GM19238 (cell line): ENCODE measurements around the gene NCF4.

ENCODE experiments used
- DNase-seq: peaks from one replicate; pipeline ENCODE4 v3.0.0; 2011; ENCODE audit warnings: low spot score; ENCODE audit not compliant: insufficient read length

The NCF4 gene

DNA sequence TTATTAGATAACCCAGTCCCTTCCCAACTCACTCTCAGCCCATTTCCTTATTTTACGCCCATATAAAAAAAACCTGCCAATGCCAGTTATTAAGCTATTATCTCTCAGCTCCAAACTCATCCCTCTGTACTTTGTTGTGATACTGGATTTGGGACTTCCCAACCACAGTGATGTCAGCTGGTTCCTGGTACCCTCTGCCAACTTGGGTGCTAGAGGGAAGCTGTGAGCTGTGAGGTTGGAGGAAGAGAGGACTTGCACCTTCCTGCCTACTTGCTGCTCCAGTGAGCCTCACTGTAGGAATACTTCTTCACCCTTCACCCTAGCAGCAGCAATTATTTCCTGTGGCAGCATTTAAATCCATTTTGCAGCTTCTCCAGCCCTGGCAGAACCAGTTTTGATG lies 33.5 kb downstream of the NCF4 start:
- no peak for DNase-seq

DNA sequence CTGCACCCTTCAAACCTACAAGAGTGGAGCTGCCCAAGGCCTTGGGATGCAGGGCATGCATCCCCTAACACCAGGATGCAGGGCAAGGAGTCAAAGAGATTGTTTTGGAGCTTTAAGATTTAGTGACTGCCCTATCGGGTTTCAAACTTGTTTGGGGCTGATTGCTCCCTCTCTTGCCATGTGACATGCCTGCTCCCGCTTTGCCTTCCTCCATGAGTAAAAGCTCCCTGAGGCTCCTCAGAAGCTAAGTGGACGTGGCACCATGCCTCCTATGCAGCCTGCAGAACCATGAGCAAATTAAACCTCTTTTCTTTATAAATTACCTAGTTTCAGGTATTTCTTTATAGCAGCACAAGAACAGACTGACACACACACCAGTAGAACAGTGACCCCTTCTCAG lies 36.8 kb downstream of the NCF4 start:
- DNase-seq: no peak

DNA sequence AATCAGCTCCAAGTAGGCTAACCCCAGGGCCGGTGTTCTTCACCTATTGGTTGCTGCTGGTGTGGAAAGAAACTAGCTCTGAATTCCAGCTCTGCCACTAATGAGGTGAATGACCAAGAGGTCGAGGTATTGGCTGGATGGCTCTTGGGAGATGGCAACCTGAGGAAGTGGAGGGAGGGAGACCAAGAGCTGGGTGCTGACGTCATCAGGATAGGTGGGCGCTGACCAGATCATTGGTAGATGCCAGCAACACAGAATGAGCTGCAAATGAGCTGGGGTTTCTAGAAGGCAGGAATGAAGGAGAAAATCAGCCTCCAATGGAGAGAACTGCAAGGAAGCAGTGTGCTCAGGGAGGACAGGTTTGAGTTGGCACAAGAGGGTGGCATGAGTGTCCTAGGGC lies 37.9 kb downstream of the NCF4 start:
- DNase-seq: no peak

DNA sequence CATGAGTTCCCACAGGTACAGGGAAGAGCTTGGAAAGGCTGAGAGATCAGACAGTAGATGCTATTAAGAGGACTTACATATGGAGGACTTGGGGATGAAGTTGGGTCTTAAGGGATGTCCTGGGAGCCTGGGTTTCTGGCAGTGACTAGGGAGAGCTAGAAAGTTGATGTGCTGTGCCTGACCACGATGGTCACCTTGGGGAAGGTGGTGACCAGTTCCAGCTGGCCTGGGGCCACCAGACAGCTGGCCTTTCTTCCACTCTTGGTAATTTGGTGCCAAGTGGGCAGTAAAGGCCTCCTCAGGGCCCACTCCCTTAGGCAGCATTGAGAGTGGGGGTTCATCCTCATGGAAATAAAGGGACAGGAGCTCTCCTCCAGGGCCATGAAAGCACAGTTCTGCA lies 38.7 kb downstream of the NCF4 start:
- no peak for DNase-seq

DNA sequence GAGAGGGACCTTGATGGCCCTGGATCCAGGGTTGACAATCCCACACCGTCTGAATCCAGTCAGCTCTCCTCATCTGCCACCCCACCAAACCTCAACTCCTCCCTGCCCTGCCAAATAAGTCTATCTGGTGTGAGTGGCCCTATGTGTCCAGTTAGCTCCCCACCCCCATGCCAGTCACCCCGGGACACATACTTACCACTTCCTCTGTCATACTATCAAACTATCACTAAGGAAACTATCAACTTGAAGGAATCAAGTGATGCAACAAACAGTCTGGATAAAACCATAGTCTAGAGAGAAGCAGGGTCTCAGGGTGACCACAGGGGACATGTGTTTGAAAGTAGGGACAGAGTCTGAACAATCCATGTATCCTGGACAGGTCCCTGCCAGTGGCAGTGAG lies 39.4 kb downstream of the NCF4 start:
- no peak for DNase-seq

DNA sequence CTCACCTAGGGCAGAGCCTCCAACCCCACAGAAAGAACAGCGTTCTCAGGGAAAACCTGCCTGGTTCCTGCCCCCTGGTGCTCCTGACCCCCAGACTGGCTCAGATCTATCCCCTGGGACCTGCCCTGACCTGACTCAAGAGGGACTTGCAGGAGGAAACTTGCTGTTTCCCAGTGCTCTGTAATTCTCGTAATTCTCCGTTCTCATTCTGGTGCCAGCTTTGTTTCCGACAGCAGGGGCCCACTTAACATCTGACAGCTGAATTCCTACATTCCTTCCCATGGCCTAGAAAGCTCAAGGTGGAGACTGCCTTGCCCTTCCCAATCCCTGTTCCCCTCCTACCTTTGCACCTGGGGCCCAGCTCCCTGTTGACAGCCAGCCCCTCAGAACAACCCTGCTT lies 40.1 kb downstream of the NCF4 start:
- no peak for DNase-seq

DNA sequence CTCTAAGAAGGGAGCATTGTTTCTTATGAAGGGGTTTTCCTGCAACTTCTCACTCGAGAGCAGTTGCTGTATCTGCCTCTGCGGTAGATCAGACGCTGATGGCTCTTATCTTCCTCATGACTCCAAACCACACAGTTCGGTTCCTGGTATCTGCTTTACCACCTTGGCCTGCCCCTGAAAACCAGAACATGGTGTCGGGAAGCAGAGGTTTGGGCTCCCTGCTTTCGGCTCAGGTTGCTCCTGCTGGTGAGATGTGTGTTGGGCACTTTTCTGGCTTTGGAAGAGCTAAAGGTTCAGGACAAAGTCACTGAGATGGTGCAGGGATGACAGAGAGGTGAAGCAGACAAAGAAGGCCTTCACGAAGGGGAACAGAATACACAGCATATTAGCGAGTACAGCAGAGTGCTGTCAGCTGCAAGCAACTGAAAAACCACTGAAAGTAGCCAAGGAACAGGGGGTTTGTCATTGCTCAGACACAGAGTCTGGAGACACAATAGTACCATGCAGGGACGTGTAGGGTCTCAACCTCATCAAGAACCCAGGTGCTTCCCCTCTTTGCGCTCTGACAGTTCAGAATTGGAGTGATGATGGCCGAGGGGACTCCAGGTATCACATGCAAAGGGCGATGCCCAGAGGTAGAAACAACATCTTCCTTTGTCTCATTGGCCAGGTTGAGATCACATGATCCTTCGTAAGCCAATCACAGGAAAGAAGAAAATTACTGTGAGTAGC lies 40.8 kb downstream of the NCF4 start:
- DNase-seq: peak; percentile 38

DNA sequence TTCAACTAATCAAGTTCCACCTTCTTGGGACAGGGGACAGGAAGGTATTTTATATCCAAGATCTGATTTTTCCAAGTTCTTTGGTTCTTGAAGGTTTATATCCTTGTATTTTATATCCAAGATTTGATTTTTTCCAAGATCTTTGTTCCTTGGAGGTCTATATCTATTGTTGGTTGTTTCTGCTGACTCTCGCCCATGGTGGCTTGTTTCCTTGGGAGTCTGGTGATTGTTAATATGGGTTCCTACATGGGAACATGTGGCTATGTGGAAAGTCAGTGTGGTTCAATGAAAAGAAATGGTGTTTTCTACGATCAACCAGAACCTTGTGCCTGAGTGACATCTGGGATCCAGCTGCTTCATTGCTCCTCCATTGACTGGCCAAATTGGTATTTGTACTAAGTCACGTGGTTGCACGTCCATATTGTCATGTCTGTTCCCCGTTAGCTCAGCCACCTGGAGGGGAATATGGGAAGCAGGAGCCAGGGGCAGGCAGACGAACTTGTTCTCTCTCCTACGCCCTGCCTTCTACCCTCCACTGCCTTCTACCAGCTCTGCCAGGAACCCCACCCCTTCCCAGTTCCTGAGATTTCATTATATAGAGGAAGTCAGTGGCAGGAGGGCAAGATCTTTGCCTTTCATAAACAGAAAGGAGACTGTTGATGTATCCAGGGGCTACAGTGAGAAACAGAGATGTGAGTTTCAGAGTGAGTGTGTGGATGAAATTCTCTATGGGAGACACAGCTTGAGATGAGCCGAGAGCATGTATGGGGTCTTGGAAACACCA lies 41.5 kb downstream of the NCF4 start:
- DNase-seq: no peak

DNA sequence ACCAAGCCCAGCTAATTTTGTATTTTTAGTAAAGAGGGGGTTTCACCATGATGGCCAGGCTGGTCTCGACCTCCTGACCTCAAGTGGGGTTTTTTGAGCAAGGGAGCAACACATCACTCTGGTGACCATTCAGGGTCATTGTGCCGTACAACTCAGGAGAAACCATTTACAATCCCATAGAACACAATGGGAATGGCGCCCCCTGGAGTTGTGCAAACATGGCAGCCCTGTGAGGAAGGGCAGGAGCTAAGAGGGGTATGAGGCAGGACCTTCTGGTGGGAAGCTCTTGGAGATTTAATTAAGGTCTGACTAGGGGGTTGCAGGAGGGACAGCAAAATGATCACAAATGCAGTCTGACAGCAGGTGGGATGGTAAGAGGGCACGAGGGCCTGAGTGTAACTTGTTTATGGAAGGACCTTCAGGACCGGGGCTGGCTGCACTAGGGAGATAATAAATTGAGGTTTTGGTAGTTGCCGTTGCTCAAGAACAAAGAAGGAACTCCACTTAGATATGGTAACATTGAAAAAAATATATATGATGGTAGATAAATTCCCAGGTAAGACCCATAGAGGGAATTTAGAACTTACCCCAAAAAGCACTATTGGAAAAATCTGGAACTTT lies 43.6 kb downstream of the NCF4 start:
- no peak for DNase-seq

DNA sequence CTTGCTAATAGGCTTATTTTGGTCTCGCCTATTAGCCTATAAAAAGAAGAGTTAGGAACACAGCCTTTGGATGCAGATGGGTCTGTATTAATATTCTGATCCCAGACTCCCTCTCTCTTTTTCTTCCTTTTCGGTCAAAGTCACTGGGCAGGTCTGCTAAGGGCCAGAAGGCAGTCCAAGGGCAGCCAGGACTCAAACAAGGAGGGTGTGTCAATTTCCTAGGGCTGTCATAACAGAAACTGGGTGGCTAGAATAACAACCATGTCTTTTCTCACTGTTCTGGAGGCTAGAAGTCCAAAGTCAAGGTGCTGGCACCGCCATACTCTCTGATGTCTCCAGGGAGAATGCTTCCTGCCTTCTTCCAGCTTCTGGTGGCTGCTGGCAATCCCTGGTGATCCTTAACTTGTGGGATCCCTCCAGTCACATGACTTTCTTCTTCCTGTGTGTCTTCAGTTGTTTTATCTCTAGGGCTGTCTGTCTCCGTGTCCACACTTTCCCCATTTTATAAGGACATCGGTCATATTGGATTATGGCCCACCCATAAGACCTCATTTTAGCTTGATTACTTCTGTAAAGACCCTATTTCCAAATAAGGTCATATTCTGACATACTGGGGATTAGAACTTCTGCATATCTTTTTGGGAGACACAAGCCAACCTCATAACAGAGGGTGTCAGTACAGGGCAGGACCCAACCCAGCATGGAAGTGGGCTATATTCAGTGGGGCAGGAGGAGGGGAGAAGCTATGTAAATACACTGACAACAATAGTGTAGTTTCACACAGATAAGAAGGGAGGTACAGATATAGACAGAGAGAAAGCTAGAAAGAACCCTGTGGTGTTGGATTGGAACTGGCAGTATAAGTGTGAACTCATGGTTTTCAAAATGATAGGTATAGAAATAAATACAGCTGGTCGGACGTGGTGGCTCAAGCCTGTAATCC lies 46.7 kb downstream of the NCF4 start:
- DNase-seq: no peak

DNA sequence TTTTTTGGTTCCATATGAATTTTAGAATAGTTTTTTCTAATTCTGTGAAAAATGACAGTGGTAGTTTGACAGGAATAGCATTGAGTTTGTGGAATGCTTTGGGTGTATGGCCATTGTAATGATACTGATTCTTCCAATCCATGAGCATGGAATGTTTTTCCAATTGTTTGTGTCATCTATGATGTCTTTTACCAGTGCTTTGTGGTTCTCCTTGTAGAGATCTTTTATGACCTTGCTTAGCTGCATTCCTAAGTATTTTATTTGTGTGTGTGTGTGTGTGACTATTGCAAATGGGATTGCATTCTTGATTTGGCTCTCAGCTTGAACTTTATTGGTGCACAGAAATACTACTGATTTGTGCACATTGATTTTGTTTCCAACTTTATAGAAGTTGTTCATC lies 49.7 kb downstream of the NCF4 start:
- DNase-seq: no peak

DNA sequence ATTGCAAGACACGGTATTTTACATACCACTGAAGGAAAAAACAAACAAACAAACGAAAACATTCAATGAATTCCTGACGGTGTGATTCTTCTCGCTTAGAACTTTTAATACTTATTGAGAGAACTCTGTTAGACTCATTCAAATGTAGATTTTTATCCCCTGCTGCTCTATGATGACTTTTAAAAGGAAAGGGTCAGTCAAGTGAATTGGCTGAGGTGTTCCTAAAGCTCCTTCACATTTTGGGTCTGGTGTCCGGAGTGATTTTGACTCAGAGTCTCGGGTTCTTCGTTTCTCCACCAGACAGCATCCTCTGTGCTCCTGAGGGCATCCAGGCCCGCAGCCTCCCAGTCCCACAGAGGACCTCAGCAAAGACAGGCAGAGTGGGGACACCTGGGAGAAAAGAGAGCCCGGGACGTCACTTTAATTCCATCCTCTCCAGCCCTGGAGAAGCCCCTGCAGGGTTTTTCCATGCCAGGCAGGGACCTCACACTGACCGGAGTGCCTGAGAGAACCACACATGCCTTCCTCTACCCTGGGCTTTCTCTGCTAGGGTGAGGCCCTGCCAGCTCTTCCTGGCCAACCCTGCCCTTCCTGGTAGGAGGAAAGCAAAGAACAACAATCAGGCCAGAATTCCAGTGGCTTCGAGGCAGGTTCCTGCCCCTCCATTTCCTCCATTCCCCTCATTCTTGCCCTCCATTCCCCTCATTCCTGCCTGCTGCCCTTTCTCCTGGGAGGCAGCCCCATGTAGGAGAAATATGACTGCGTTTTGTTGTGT lies 51.3 kb downstream of the NCF4 start:
- no peak for DNase-seq

DNA sequence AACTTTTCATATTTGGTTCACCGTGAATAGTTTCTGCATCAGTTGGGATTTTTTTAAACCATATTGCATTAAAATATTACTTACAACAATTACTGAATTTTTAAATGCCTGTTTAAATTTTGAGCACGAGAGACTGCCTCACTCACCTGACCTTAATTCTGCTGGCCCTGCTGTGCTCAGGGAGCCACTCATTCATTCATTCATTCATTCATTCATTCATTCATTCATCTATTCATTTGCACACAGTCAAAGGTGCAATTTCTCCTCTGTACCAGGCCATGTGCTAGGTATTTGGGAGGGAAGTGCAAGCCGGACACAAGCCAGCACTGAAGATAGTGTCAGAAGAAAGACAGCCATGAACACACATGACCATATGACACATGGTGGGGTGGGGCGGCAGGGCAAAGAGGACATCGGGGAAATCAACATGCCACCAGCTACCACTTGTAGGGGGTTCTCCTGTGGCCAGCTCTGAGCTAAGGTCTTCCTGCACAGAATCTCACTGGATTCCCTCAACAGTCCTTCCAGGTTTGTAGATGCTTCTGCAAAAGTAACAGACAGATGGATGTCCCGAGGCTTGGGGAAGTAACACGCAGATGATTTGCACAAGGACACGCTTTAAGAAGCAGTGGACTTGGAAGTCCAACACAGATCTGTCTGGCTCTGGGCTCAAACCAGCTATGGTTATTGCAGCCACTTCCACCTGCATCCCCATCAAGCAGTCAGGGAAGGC lies 52.1 kb downstream of the NCF4 start:
- no peak for DNase-seq

DNA sequence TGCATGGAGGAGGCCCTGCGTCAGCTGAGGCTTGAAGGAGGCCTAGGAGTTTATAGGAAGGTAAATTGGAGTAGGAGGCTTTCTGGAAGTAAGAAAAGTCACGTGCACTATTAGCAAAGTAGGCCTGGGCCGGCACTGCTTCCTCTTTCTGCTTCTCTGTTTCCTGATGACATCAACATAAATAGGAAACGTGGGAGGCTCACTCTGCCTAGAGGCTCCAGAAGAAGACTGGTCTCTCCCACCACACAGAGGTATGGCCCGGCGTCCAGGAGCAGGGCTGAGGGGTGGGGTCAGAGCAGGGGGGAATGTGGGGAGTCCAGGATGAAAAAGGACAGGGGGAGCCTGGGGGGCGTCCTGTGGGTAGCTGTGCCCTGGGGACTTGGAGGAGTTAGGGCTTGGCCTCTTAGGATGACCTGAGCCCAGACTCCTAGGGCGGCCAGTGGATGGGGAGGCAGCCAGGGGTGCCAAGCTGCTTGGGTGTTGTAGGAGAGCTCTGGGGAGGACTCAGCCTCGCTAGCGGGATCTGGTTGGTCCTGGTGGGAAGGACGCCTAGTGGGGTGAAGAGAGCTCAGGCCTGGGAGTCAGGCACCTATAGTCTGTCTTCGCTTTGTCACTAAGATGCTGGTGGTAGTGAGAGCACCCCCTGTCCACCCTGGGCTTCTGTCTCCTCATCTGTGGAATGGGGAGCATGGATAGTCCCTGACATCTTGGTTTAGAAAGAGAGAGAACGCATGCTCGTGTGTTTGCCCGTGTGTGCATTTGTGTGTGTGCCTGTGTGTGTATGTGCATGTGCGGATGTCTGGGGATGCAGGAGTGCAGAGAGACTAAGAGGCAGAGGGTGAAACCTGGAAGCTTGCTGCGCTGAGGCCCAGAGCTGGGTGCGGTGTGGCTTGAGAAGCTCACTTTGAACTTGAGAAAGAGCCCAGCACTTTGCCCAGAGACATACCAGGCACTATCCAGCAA lies 52.9 kb downstream of the NCF4 start, which contains the start of gene CSF2RB:
Gene CSF2RB, plus strand, starts transcription at position 202 of the 963 bp plus-strand sequence. CDS start 8,580 bp downstream, outside the sequence.
- no peak for DNase-seq

DNA sequence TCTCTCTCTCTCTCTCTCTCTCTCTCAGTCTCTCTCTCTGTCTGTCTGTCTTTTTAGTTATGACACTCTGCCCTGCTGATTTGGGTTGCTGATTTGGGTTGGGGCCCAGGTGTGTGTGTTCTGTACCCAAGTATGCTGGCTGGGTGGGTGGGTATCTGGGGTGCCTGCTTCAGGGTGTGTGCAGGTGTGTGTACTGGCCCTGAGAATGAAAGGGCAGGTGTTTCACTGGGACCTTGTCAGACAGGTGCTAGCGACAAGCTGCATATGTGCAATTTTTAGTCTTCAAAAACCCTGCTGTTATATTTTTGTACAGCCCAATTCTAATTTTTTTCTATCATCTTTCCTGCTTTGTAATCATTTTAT lies 53.6 kb downstream of the NCF4 start:
- DNase-seq: no peak

DNA sequence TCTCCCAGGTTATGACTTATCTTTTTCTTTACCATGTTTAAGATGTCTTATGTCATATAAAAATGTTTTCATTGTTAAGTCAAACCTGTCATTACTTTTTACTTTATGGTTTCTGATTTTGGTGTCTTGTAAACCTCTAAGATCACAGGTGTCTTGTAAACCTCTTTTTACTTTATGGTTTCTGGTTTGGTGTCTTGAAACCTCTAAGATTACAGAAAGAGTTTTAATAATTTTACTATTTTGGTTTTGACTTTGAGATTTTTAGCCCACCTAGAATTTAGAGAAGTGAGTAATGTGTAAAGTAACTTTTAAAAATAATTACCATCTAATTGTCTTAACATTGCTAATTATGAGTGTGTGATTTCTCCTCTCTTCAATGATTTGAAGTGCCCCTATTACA lies 55.2 kb downstream of the NCF4 start:
- DNase-seq: no peak

DNA sequence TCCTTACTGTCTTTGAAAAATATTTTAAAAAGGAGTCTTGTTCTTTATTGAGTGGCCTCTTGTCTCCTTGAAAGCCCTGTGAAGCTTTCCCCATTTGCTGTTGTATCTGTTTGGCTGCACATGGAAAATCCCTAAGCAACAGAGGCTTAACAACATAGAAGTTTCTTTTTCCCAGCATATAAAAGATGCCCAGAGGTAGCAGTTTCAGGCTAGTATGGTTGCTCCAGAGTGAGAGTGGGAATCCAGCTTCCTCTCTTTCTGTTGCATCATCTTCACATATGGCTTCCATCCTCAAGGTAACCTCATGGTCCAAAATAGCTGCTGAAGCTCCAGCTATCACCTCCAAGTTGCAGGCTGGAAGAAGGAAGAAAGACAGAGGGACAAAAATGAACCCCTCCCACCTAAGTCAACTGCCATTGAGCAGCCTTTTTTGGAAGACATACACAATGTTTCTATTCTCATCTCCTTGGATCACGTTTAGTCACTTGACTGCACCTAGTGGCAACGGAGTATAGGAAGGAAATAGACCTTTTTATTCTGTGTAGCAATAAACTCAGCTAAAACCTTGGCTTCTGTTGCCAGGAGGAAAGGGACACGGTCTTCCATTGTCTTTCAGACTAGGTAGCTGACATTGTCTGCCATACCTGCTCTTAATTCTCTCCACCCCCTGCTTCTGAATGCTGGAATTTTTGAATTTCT lies 57.9 kb downstream of the NCF4 start:
- no peak for DNase-seq
